ENCODE data around the gene COX4I1.
"Not testable (repeated sequence)": the region's sequence is repeated elsewhere in the genome, so short reads cannot be mapped to it uniquely, and the experiment has no call there.

The COX4I1 gene

GRCh38 chr16:85826686-85827247 lies 27.3 kb downstream of the COX4I1 start:
- DNase-seq: no peak

- DNase-seq: no peak
These were observed 28.7 kb downstream of the COX4I1 start for GRCh38 chr16:85828166-85828565.

GRCh38 chr16:85829171-85829719 lies 29.8 kb downstream of the COX4I1 start:
- DNase-seq: no peak

- DNase-seq: no peak
These were observed 30.4 kb downstream of the COX4I1 start for GRCh38 chr16:85829751-85830445.

GRCh38 chr16:85830821-85831220 lies 31.3 kb downstream of the COX4I1 start:
- DNase-seq: no peak

- no peak for DNase-seq
These were observed 33.2 kb downstream of the COX4I1 start for GRCh38 chr16:85832570-85833218.

- no peak for DNase-seq
These were observed 33.9 kb downstream of the COX4I1 start for GRCh38 chr16:85833219-85833920.

GRCh38 chr16:85834741-85835140 lies 35.2 kb downstream of the COX4I1 start:
- no peak for DNase-seq

- DNase-seq: no peak
These were observed 35.8 kb downstream of the COX4I1 start for GRCh38 chr16:85835227-85835751.

- DNase-seq: no peak
These were observed 36.6 kb downstream of the COX4I1 start for GRCh38 chr16:85835956-85836705.

GRCh38 chr16:85836706-85837582 lies 37.4 kb downstream of the COX4I1 start:
- DNase-seq: no peak

- DNase-seq: not testable (repeated sequence)
These were observed 38.2 kb downstream of the COX4I1 start for GRCh38 chr16:85837654-85838053.

- DNase-seq: no peak
These were observed 38.9 kb downstream of the COX4I1 start for GRCh38 chr16:85838381-85838780.

GRCh38 chr16:85838876-85839585 lies 39.5 kb downstream of the COX4I1 start:
- DNase-seq: no peak

- no peak for DNase-seq
These were observed 40.3 kb downstream of the COX4I1 start for GRCh38 chr16:85839681-85840240.

GRCh38 chr16:85840395-85840794 lies 40.9 kb downstream of the COX4I1 start:
- no peak for DNase-seq

GRCh38 chr16:85840801-85841200 lies 41.3 kb downstream of the COX4I1 start:
- DNase-seq: no peak

- no peak for DNase-seq
These were observed 42.9 kb downstream of the COX4I1 start for GRCh38 chr16:85842435-85842834.

GRCh38 chr16:85842848-85843247 lies 43.4 kb downstream of the COX4I1 start:
- no peak for DNase-seq

GRCh38 chr16:85843471-85844168 lies 44.1 kb downstream of the COX4I1 start:
- no peak for DNase-seq
